Vagina (tissue), 2 donors: ENCODE results near the gene NCS1. TPM values are rescaled to one million over a fixed set of nuclear protein-coding genes. Genes with fewer than 3 reads are reported as not detected.

Source experiments
- DNase-seq, 2 donors: peaks; one replicate each; pipeline ENCODE4 v3.0.0-alpha.2; 2017; ENCODE audit errors: extremely low spot score in 2 of 2
- H3K27ac ChIP-seq: fragments of 200-600 bp; sonication (generic); one replicate; pipeline ENCODE4 v1.5.1; 2019
- H3K27me3 ChIP-seq: fragments of 200-600 bp; sonication (generic); one replicate; pipeline ENCODE4 v1.5.1; 2019
- H3K36me3 ChIP-seq, 2 donors: fragments of 200-600 bp; sonication (generic); one replicate each; pipeline ENCODE4 v1.5.1; 2017 to 2019
- H3K4me1 ChIP-seq: fragments of 200-600 bp; sonication (generic); one replicate; pipeline ENCODE4 v1.5.1; 2019
- H3K4me3 ChIP-seq, 2 donors: fragments of 200-600 bp; sonication (generic); 1 replicate in 1 of 2; 2 replicates in 1 of 2; pipeline ENCODE4 v1.5.1; 2016 to 2019
- H3K9me3 ChIP-seq: fragments of 200-600 bp; sonication (generic); one replicate; pipeline ENCODE4 v1.5.1; 2019
- POLR2A ChIP-seq, 2 donors: fragments of 450-650 bp; IDR thresholded peaks; one replicate each; pipeline ENCODE4 v1.6.1; 2017; ENCODE audit warnings: antibody characterized with exemption in 2 of 2, mild to moderate bottlenecking in 2 of 2, moderate library complexity in 2 of 2
- POLR2AphosphoS5 ChIP-seq, 2 donors: sonication (generic); formaldehyde crosslinking; IDR thresholded peaks; one replicate each; pipeline ENCODE4 v1.9.0; 2017; ENCODE audit warnings: antibody characterized with exemption in 2 of 2, mild to moderate bottlenecking in 2 of 2, low read depth in 1 of 2; ENCODE audit not compliant: insufficient read depth in 1 of 2
- intact Hi-C: fragments of 100-400 bp; cut with DNase I; formaldehyde crosslinking; loops from one replicate; pipeline ENCODE4 v1.15.1; 2023
- total RNA-seq: library from RNA; depleted of rRNA; stranded (reverse); fragments of >200 nt; gene quantifications from one replicate; pipeline ENCODE4 v1.2.3, GENCODE V29; 2016
- TF ChIP-seq, protein P1 (sequence below), 3 experiments: fragments of 450-650 bp in 2 of 3; fragments of 200-600 bp in 1 of 3; sonication (generic) in 1 of 3; IDR thresholded peaks; one replicate each; pipeline ENCODE4 v1.5.1; 2017 to 2019; ENCODE audit warnings: antibody characterized with exemption in 3 of 3, mild to moderate bottlenecking in 2 of 3, moderate library complexity in 2 of 3

Gene NCS1
- total RNA-seq, 1 donor from 2014 or later: 20.4 TPM

DNA sequence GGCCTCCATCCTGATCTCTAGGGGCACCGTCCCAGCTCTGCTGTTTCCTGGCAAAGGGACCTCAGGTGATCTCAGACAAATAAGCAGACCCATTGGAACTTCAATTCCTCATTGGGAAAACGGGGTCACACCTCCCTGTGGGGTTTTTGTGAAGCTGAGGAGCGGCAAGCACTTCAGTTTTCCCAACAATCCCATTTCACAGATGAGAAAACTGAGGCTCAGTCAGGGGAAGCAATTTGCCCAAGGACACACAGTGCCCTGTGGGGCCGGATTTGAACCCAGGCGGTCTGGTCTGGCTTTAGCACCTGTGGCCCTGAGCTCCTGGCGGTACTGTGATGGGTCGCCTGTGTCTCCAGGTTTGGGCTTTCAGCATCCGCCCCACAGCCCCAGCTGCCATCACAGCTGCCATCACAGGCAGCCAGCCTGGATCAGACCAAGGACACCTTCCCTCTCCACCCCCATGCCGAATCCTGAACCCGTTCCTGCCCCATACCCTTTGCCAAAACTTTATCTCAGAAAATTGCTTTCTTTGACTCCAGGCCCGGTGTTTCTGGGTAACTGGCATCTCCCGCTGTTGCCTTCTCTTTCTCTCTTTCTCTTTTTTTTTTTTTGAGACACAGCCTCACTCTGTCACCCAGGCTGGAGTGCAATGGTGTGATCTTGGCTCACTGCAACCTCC is 26.4 kb downstream of the NCS1 start:
- Histone ChIP-seq H3K27me3 (no peaks in the 10 kb centered on the region), H3K27ac (peak overlapping the region; percentile 44), H3K36me3 (no peaks in the 10 kb centered on the region), H3K4me1 (peaks cover 73% of the 10 kb centered on the region), H3K9me3 (no peaks in the 10 kb centered on the region), H3K4me3 (no peak overlapping the region)
- DNase-seq: no peak
- TF ChIP-seq, protein P1, sequence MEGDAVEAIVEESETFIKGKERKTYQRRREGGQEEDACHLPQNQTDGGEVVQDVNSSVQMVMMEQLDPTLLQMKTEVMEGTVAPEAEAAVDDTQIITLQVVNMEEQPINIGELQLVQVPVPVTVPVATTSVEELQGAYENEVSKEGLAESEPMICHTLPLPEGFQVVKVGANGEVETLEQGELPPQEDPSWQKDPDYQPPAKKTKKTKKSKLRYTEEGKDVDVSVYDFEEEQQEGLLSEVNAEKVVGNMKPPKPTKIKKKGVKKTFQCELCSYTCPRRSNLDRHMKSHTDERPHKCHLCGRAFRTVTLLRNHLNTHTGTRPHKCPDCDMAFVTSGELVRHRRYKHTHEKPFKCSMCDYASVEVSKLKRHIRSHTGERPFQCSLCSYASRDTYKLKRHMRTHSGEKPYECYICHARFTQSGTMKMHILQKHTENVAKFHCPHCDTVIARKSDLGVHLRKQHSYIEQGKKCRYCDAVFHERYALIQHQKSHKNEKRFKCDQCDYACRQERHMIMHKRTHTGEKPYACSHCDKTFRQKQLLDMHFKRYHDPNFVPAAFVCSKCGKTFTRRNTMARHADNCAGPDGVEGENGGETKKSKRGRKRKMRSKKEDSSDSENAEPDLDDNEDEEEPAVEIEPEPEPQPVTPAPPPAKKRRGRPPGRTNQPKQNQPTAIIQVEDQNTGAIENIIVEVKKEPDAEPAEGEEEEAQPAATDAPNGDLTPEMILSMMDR (IDR thresholded peaks at IDR 0.05): no peak
- intact Hi-C loops: no loop called here

DNA sequence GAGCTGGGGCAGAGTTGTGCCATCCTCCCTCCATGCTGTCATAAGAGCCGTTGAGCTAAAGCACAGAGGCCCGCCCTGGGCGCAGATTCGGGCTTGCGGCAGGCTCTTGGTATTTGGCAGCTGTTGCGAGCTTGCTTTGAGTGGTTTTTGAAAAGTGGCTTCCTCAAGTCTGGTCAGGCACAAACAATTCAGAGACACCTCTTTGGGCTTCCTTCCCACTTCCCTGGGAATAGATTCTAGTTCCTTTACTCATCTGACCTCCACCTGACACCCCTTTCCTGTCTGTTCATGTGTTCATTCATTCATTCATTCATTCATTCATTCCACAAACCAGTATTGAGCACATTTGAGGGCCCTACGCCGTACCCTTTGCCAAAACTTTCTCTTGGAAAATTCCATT is 27.4 kb downstream of the NCS1 start:
- TF ChIP-seq, protein P1 (IDR thresholded peaks at IDR 0.05): no peak
- TF ChIP-seq POLR2AphosphoS5 (IDR thresholded peaks at IDR 0.05; ENCODE audit: insufficient read depth in 1 of 2, low read depth in 1 of 2): peak in 1 of 2 donors; percentile 51
- intact Hi-C loops: no loop called here
- H3K4me1 ChIP-seq: peaks cover 63% of the 10 kb centered on the region
- H3K4me3 ChIP-seq: no peak overlapping the region
- DNase-seq: no peak
- H3K27ac ChIP-seq: peak overlapping the region; percentile 62
- no peaks in the 10 kb centered on the region for H3K36me3 ChIP-seq
- H3K27me3 ChIP-seq: no peaks in the 10 kb centered on the region
- H3K9me3 ChIP-seq: no peaks in the 10 kb centered on the region

DNA sequence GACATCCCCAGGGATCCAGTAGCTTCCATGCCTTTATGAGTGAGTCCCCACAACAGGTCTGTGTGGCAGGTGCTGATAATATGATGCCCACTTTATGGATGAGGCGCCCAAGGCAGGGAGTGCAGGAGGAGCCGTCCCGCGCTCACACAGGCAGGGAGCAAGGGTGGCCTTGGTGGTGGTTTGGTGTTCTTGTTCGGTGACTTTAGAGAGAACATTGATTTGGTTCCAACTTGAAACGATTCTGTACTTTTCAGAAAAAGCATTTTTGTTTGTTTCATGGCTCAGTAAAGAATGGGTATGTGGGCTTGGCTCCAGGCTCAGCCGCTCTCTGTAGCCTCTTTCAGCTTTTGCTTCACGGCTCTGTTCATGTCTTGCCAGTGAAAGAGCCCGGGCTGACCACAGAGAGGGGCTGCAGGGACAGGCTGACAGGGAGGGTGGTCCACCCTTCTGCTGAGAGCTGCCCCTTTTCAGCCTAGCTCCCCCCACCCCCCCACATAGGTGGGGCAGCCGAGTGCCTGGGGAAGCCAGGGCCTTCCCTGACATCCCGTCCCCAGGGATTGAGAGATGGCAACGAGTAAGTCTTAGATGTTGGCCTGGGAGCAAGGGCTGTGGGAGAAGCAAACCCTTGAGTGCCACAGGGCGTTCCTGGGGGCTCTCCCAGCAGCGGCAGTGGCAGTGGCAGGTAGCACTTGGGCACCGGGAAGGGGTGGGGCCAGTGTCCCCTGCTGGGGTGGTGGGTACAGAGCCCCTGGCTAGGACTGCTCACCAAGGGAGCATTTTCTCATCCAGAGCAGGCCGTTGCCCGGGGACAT is 28.0 kb downstream of the NCS1 start:
- no peak for TF ChIP-seq POLR2A (IDR thresholded peaks at IDR 0.05)
- TF ChIP-seq, protein P1 (IDR thresholded peaks at IDR 0.05): no peak
- no peak for TF ChIP-seq POLR2AphosphoS5 (IDR thresholded peaks at IDR 0.05; ENCODE audit: insufficient read depth in 1 of 2, low read depth in 1 of 2)
- Histone ChIP-seq H3K9me3 (no peaks in the 10 kb centered on the region), H3K4me3 (no peak overlapping the region), H3K27ac (peak overlapping the region; percentile 46), H3K4me1 (peaks cover 57% of the 10 kb centered on the region), H3K27me3 (no peaks in the 10 kb centered on the region), H3K36me3 (no peaks in the 10 kb centered on the region)
- no peak for DNase-seq
- intact Hi-C loops: no loop called here

DNA sequence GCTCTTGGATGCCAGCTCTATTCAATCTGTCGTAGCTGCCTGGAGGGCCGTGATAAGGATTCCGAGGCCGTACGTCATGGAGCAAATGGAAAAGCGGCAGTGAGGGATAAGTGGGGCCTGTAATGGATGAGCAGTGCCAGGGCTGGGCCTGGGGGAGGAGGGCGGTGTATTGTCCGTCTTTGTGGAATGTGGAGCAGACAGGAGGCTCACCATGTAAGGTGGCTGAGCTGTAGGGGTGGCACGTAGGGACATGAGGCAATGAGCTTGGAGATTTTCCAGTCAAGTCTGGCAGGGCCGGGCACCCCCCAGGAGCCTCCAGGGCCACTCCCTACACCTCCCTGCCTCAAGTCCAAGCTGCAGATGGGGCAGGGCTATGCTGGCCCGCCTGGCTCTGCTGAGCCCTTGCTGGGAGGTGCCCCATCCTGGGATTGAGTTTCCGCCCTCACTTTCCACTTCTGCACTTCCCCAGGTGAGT is 29.2 kb downstream of the NCS1 start:
- TF ChIP-seq, protein P1 (IDR thresholded peaks at IDR 0.05): no peak
- TF ChIP-seq POLR2AphosphoS5 (IDR thresholded peaks at IDR 0.05; ENCODE audit: insufficient read depth in 1 of 2, low read depth in 1 of 2): no peak
- TF ChIP-seq POLR2A (IDR thresholded peaks at IDR 0.05): no peak
- intact Hi-C loops: no loop called here
- Histone ChIP-seq H3K36me3 (no peaks in the 10 kb centered on the region), H3K4me3 (no peak overlapping the region), H3K4me1 (peaks cover 46% of the 10 kb centered on the region), H3K9me3 (no peaks in the 10 kb centered on the region), H3K27me3 (no peaks in the 10 kb centered on the region), H3K27ac (peak overlapping the region; percentile 46)
- no peak for DNase-seq

DNA sequence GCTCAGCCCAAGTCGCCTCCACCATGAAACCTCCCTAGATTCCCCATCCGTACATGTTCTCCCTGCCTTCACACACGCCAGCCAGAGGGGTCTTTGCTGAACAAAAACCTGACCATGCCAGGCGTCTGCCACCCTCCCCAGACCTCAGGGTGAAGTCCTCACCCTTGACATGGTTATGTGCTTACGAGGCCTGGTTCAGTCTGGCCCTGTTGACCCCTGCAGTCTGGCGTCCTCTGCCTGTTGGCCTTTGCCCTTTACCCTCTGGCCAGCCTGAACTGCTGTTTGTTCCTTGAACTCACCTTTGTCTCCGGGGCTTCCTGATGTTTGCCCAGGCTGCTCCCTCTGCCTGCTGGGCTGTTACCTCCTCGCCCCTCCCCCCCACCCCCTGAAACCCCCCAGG is 29.8 kb downstream of the NCS1 start:
- Histone ChIP-seq H3K27ac (no peak overlapping the region), H3K4me1 (peaks cover 44% of the 10 kb centered on the region), H3K36me3 (no peaks in the 10 kb centered on the region), H3K9me3 (no peaks in the 10 kb centered on the region), H3K4me3 (no peak overlapping the region), H3K27me3 (no peaks in the 10 kb centered on the region)
- TF ChIP-seq POLR2AphosphoS5 (IDR thresholded peaks at IDR 0.05; ENCODE audit: insufficient read depth in 1 of 2, low read depth in 1 of 2) (no peak), POLR2A (IDR thresholded peaks at IDR 0.05) (no peak)
- TF ChIP-seq, protein P1 (IDR thresholded peaks at IDR 0.05): no peak
- intact Hi-C loops: no loop called here
- no peak for DNase-seq
